ENCODE results near the gene STAT5B.

DNA sequence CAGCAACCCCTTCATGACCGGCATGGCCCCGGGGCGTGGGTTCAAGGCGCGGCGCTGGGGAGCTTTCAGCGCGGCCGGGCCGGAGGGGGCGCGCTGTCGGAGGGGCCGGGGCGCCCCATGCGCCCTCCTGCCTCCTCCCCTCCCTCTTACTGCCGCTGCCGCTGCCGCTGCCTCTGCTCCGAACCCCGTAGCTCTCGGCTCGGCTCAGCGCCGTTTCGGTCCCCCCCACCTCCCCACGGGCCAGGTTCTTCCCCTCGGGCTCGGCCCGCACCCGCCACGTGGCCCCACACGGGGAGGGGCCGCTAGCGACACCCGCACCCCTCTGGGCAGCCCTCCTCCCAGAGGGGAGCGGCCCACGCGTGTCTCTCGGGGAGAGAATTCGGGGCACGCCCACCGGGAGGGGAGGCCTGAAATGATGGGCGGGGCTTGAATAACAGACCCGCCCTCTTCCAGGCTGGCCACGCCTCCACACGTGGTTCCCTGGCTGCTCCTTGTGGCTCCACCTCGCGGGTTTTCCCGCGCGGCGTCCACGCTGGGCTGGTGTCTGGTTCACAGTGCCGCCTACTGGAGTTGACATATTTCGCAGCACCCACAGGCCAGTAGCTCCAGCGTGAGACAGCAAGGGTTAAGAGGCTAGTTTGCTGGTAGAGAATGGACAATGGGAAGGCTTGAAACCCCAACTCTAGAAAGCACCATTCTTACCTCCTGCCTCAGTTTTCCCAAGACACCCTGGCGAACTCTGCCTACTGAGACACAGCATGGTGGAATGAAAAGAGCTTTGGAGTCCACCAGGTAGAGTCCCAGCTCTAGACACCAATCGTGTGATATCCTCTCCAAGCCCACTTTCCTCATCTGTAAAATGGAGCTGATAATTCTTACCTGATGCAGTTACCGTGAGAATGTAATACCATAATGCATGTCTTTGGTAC lies 95.0 kb downstream of the STAT5B start, which contains the start of gene KCNH4:
- TF ChIP-seq, protein P1, sequence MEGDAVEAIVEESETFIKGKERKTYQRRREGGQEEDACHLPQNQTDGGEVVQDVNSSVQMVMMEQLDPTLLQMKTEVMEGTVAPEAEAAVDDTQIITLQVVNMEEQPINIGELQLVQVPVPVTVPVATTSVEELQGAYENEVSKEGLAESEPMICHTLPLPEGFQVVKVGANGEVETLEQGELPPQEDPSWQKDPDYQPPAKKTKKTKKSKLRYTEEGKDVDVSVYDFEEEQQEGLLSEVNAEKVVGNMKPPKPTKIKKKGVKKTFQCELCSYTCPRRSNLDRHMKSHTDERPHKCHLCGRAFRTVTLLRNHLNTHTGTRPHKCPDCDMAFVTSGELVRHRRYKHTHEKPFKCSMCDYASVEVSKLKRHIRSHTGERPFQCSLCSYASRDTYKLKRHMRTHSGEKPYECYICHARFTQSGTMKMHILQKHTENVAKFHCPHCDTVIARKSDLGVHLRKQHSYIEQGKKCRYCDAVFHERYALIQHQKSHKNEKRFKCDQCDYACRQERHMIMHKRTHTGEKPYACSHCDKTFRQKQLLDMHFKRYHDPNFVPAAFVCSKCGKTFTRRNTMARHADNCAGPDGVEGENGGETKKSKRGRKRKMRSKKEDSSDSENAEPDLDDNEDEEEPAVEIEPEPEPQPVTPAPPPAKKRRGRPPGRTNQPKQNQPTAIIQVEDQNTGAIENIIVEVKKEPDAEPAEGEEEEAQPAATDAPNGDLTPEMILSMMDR (IDR thresholded peaks at IDR 0.05 in 2 of 3, conservative IDR thresholded peaks at IDR 0.05 in 1 of 3; ENCODE audit: borderline replicate concordance in 1 of 3, insufficient read depth in 1 of 3, low read depth in 2 of 3, low read length in 2 of 3): peak; percentile 49 to 53 (median 51); a peak in 5 of 6 replicates
- no peak for TF ChIP-seq POLR2A (IDR thresholded peaks at IDR 0.05; ENCODE audit: borderline replicate concordance, extremely low read depth, insufficient read depth, insufficient read length)
- TF ChIP-seq, protein P2, sequence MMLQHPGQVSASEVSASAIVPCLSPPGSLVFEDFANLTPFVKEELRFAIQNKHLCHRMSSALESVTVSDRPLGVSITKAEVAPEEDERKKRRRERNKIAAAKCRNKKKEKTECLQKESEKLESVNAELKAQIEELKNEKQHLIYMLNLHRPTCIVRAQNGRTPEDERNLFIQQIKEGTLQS (IDR thresholded peaks at IDR 0.05): no peak
- TF ChIP-seq CEBPB (IDR thresholded peaks at IDR 0.05; ENCODE audit: low read depth): no peak
- no peak for TF ChIP-seq YY1 (IDR thresholded peaks at IDR 0.05; ENCODE audit: extremely low read depth, insufficient replicate concordance, low read depth, low read length)
- no peak for TF ChIP-seq EGR1 (IDR thresholded peaks at IDR 0.05; ENCODE audit: low read depth)
- TF ChIP-seq ZFX (IDR thresholded peaks at IDR 0.05): no peak

Measured in HCT116 (cell line).